Upper lobe of left lung (tissue), 6 donors: ENCODE data around the gene ACTR1A. TPM values are rescaled to one million over a fixed set of nuclear protein-coding genes. Genes with fewer than 3 reads are reported as not detected.

ENCODE experiments used
- ATAC-seq, 2 donors: fragments of 200-7000 bp; cut with Tn5 transposase; one replicate each; pipeline ENCODE4 v1.9.1; 2022; ENCODE audit warnings: mild to moderate bottlenecking in 2 of 2, moderate library complexity in 2 of 2; ENCODE audit not compliant: low FRiP score in 2 of 2
- DNase-seq, 2 donors: peaks; one replicate each; pipeline ENCODE4 v3.0.0-alpha.2; 2019 to 2020
- H3K27ac ChIP-seq, 4 donors: fragments of 200-600 bp; sonication (generic); one replicate each; pipeline ENCODE4 v1.5.1; 2016 to 2019
- H3K27me3 ChIP-seq, 4 donors: fragments of 200-600 bp; sonication (generic); one replicate each; pipeline ENCODE4 v1.5.1; 2017 to 2019
- H3K36me3 ChIP-seq, 4 donors: fragments of 200-600 bp; sonication (generic); one replicate each; pipeline ENCODE4 v1.5.1; 2016 to 2019
- H3K4me1 ChIP-seq, 4 donors: fragments of 200-600 bp; sonication (generic); one replicate each; pipeline ENCODE4 v1.5.1; 2018 to 2019
- H3K4me3 ChIP-seq, 4 donors: fragments of 200-600 bp; sonication (generic); one replicate each; pipeline ENCODE4 v1.5.1; 2017 to 2019; ENCODE audit warnings: mild to moderate bottlenecking in 2 of 4, moderate library complexity in 1 of 4
- H3K9me3 ChIP-seq, 4 donors: fragments of 200-600 bp; sonication (generic); one replicate each; pipeline ENCODE4 v1.5.1; 2018 to 2019
- CTCF ChIP-seq, 6 experiments: fragments of 450-650 bp in 4 of 6; fragments of 200-600 bp in 2 of 6; sonication (generic) in 2 of 6; IDR thresholded peaks; one replicate each; pipeline ENCODE4 v1.5.1; 2016 to 2019; ENCODE audit warnings: antibody characterized with exemption in 6 of 6
- EP300 ChIP-seq, 4 donors: sonication (generic); formaldehyde crosslinking; IDR thresholded peaks; one replicate each; pipeline ENCODE4 v1.5.1; 2017; ENCODE audit warnings: antibody characterized with exemption in 4 of 4, control low read depth in 2 of 4
- POLR2A ChIP-seq, 4 donors: fragments of 450-650 bp; IDR thresholded peaks; one replicate each; pipeline ENCODE4 v1.5.1; 2016 to 2017; ENCODE audit warnings: antibody characterized with exemption in 4 of 4, mild to moderate bottlenecking in 2 of 4
- POLR2AphosphoS5 ChIP-seq, 2 donors: sonication (generic); formaldehyde crosslinking; IDR thresholded peaks; one replicate each; pipeline ENCODE4 v1.5.1; 2017; ENCODE audit warnings: antibody characterized with exemption in 2 of 2
- WGBS, 2 donors: methylation state at CpG; one replicate each; pipeline ENCODE4 v1.1.5; 2017 to 2018; 5-methylcytosine and 5-hydroxymethylcytosine counted together
- total RNA-seq, 6 donors: library from RNA; depleted of rRNA in 4 of 6; stranded (reverse); fragments of >200 nt in 4 of 6; gene quantifications; one replicate each; pipeline versions ENCODE4 v1.1.0 to v1.2.1, GENCODE V29; 2016 to 2021
- donor health status: DM: no; HTN: no; CAD: no; lungs with moderate emphysema.
- donor health status: DM: no; HTN: yes; CAD: no; lungs with severe emphysema.

ACTR1A gene
- total RNA-seq, 6 donors from 2014 or later: 54.5 to 126 (median 93.2) TPM

GRCh38 chr10:102451105-102451969, 51.2 kb downstream of the ACTR1A start, which contains the start of gene C10orf95:
Gene C10orf95 (minus strand): TSS chr10:102451543. CDS start chr10:102451093, 450 bp downstream.
- Histone ChIP-seq H3K36me3 (no peaks in the 10 kb centered on the region), H3K27me3 (no peaks in the 10 kb centered on the region), H3K4me3 (peak within 1 kb of the TSS; percentile 84 to 97 (median 94)), H3K9me3 (no peaks in the 10 kb centered on the region), H3K27ac (peak within 1 kb of the TSS; percentile 87 to 95 (median 90)), H3K4me1 (peaks cover 21 to 66% (median 42%) of the 10 kb centered on the region in 4 donors)
- 22 to 35% methylated on average over 13 to 23 of the region's 28 CpGs for WGBS, 2 donors
- ATAC-seq (peak in 1 of 2 donors; percentile 8), DNase-seq (peak in 1 of 2 donors; percentile 66)
- TF ChIP-seq EP300 (IDR thresholded peaks at IDR 0.05): no peak
- peak in 1 of 4 donors; percentile 23 for TF ChIP-seq POLR2A (IDR thresholded peaks at IDR 0.05)

DNA sequence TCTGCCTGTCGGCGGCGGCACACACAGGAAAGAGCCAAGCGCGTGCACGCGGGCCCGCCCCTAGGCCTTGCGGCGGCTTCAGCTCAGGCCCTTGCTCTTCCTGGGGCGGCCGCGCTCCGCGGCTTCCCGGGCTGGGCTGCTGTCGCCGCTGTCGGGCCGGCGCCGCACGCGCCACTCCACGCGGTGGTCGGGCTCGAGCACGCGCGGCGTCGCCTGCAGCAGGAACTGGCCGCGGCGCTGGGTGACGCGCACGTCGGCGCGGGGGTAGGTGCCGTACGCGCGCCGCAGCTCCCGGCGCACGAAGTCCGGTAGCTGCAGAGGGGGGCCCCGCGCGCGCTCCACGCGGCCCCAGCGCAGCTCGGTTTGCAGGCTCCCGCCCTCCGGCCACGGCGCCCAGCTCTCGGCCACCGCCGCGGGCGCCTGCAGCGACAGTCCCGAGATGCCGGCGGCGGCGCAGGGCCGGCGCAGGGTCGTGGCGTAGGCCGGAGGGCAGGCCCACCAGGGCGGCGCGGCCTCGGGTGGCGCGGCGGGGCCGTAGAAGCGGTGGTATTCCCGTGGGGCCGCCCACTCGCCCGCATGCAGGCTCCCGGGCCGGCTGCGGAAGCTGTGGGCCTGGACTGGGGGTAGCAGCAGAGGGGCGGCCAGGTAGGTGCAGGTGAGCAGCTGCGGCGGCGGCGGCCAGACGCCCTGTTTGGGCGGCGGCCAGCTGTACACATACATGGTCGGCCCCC, 52.0 kb downstream of the ACTR1A start:
- H3K4me1 ChIP-seq: peaks cover 18 to 58% (median 39%) of the 10 kb centered on the region in 4 donors
- H3K27ac ChIP-seq: peak overlapping the region; percentile 87 to 95 (median 90)
- 0% methylated on average over 2 to 22 of the region's 104 CpGs for WGBS, 2 donors
- peak; percentile 89 to 93 for ATAC-seq
- H3K9me3 ChIP-seq: no peaks in the 10 kb centered on the region
- H3K27me3 ChIP-seq: no peaks in the 10 kb centered on the region
- H3K36me3 ChIP-seq: no peaks in the 10 kb centered on the region
- peak; percentile 92 to 98 for DNase-seq
- TF ChIP-seq POLR2AphosphoS5 (IDR thresholded peaks at IDR 0.05): peak; percentile 46 to 48
- TF ChIP-seq CTCF (IDR thresholded peaks at IDR 0.05): peak in 3 of 6 experiments; percentile 16 to 49 (median 27)
- TF ChIP-seq EP300 (IDR thresholded peaks at IDR 0.05): no peak
- TF ChIP-seq POLR2A (IDR thresholded peaks at IDR 0.05): peak in 3 of 4 donors; percentile 58 to 94 (median 64)
- peak overlapping the region; percentile 84 to 97 (median 94) for H3K4me3 ChIP-seq

GRCh38 chr10:102450124-102450373, 52.5 kb downstream of the ACTR1A start:
- peak overlapping the region; percentile 87 to 95 (median 90) for H3K27ac ChIP-seq
- ATAC-seq (no peak), DNase-seq (no peak)
- H3K4me1 ChIP-seq: peaks cover 18 to 54% (median 36%) of the 10 kb centered on the region in 4 donors
- no peaks in the 10 kb centered on the region for H3K9me3 ChIP-seq
- TF ChIP-seq EP300 (IDR thresholded peaks at IDR 0.05): no peak
- TF ChIP-seq CTCF (IDR thresholded peaks at IDR 0.05): no peak
- TF ChIP-seq POLR2A (IDR thresholded peaks at IDR 0.05): no peak
- no peak for TF ChIP-seq POLR2AphosphoS5 (IDR thresholded peaks at IDR 0.05)
- H3K4me3 ChIP-seq: peak overlapping the region; percentile 76 to 97 (median 94)
- H3K36me3 ChIP-seq: no peaks in the 10 kb centered on the region
- H3K27me3 ChIP-seq: no peaks in the 10 kb centered on the region
- WGBS, 2 donors: 0 to 1% methylated on average over 11 of the region's 11 CpGs

DNA sequence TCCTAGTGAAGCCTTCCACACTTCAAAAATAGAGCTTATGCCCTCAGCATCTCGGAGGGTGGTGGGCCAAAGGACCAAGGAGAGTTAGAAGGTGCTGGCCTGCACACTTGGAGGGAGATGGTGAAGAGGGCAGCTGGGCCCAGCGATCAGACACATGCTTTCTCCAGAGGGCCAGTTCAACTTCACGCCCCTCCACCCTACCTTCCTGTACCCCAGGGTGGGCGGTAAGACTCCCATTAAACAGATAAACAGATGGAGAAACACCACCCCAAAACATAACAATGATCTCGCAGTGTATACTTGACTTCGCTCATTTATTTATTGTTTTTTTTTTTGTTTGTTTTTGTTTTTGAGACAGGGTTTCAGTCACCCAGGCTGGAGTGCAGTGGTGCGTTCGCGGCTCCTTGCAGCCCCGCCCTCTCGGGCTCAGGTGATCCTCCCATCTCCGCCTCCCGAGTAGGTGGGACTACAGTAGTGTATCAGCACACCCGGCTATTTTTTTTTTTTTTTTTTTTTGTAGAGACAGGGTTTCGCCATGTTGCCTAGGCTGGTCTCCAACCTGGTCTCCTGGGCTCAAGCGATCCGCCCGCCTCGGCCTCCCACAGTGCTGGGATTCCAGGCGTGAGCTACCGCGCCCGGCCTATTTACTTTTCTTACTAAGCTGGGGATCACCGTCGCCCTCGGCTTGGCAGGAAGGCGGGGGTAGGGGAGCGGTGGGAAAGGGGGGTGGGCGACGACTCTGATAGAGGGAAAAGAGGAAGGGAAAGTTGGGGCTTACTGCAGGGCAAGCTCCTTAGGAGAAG, 53.0 kb downstream of the ACTR1A start:
- Histone ChIP-seq H3K27me3 (no peaks in the 10 kb centered on the region), H3K9me3 (no peaks in the 10 kb centered on the region), H3K27ac (peak overlapping the region; percentile 87 to 95 (median 90)), H3K36me3 (no peaks in the 10 kb centered on the region), H3K4me3 (peak overlapping the region; percentile 76 to 97 (median 94)), H3K4me1 (peaks cover 18 to 50% (median 31%) of the 10 kb centered on the region in 4 donors)
- no peak for TF ChIP-seq POLR2AphosphoS5 (IDR thresholded peaks at IDR 0.05)
- no peak for TF ChIP-seq POLR2A (IDR thresholded peaks at IDR 0.05)
- no peak for TF ChIP-seq EP300 (IDR thresholded peaks at IDR 0.05)
- no peak for TF ChIP-seq CTCF (IDR thresholded peaks at IDR 0.05)
- DNase-seq: peak; percentile 86 to 92
- whole genome bisulfite sequencing, 2 donors: 8% methylated on average over 30 of the region's 30 CpGs
- ATAC-seq: peak; percentile 64 to 86
